Measurements from ENCODE around the gene STK10. TPM values are rescaled to one million over a fixed set of nuclear protein-coding genes. Genes with fewer than 3 reads are reported as not detected.

STK10 gene
- total and polyA plus RNA-seq, 11 donors: 5.5 to 52.9 (median 10.2) TPM

- ATAC-seq (no peak), DNase-seq (no peak)
- Histone ChIP-seq H3K4me3 (no peak overlapping the region), H3K9me3 (peaks cover 0 to 5% (median 0%) of the 10 kb centered on the region in 12 donors), H3K36me3 (peaks cover 0 to 40% (median 10%) of the 10 kb centered on the region in 9 donors), H3K27me3 (no peaks in the 10 kb centered on the region), H3K27ac (no peak overlapping the region), H3K4me1 (peaks cover 0 to 9% (median 3%) of the 10 kb centered on the region in 12 donors)
- WGBS, 4 donors: 90 to 95% (median 94%) methylated on average over 13 of the region's 13 CpGs
- intact Hi-C loops (cut with DNase I): loop anchor here in 6 of 10 donors (5.0 to 10.0 kb wide), 3 partner anchors 130 to 627 kb away; partner anchors contain the start of gene FGF18 (in 3 of the 6)
- TF ChIP-seq POLR2A (IDR thresholded peaks at IDR 0.05): no peak
- TF ChIP-seq CTCF (IDR thresholded peaks at IDR 0.05): no peak
Observed at GRCh38 chr5:172042183-172042582, 145.8 kb downstream of the STK10 start.

GRCh38 chr5:172038167-172038566, 149.9 kb downstream of the STK10 start:
- Histone ChIP-seq H3K27me3 (no peaks in the 10 kb centered on the region), H3K9me3 (peaks cover 0 to 5% (median 0%) of the 10 kb centered on the region in 12 donors), H3K4me1 (peaks cover 0 to 7% (median 1%) of the 10 kb centered on the region in 12 donors), H3K27ac (no peak overlapping the region), H3K36me3 (peaks cover 0 to 1% (median 0%) of the 10 kb centered on the region in 9 donors), H3K4me3 (no peak overlapping the region)
- WGBS, 4 donors: 79 to 93% (median 91%) methylated on average over 3 of the region's 3 CpGs
- intact Hi-C loops (cut with DNase I): loop anchor here in 1 of 10 donors (2.0 kb wide), 1 partner anchor 125 kb away; no protein-coding TSS in a partner anchor
- TF ChIP-seq POLR2A (IDR thresholded peaks at IDR 0.05): no peak
- no peak for TF ChIP-seq CTCF (IDR thresholded peaks at IDR 0.05)
- DNase-seq (no peak), ATAC-seq (no peak)

GRCh38 chr5:172035049-172035448, 153.0 kb downstream of the STK10 start:
- ATAC-seq (no peak), DNase-seq (no peak)
- peaks cover 0 to 5% (median 0%) of the 10 kb centered on the region in 12 donors for H3K9me3 ChIP-seq
- H3K4me1 ChIP-seq: peaks cover 0 to 4% (median 1%) of the 10 kb centered on the region in 12 donors
- H3K27ac ChIP-seq: no peak overlapping the region
- TF ChIP-seq POLR2A (IDR thresholded peaks at IDR 0.05): no peak
- intact Hi-C loops (cut with DNase I): no loop called here
- H3K36me3 ChIP-seq: no peaks in the 10 kb centered on the region
- no peaks in the 10 kb centered on the region for H3K27me3 ChIP-seq
- WGBS, 4 donors: 68 to 80% (median 76%) methylated on average over 2 of the region's 2 CpGs
- no peak overlapping the region for H3K4me3 ChIP-seq

GRCh38 chr5:172031894-172032461, 156.0 kb downstream of the STK10 start:
- Histone ChIP-seq H3K4me3 (no peak overlapping the region), H3K9me3 (no peaks in the 10 kb centered on the region), H3K27me3 (no peaks in the 10 kb centered on the region), H3K36me3 (no peaks in the 10 kb centered on the region), H3K27ac (no peak overlapping the region), H3K4me1 (no peaks in the 10 kb centered on the region)
- WGBS, 4 donors: 96 to 99% (median 97%) methylated on average over 4 of the region's 4 CpGs
- no peak for TF ChIP-seq POLR2A (IDR thresholded peaks at IDR 0.05)
- no peak for TF ChIP-seq CTCF (IDR thresholded peaks at IDR 0.05)
- no peak for ATAC-seq
- intact Hi-C loops (cut with DNase I): no loop called here
- no peak for DNase-seq

- no peaks in the 10 kb centered on the region for H3K9me3 ChIP-seq
- no peak overlapping the region for H3K4me3 ChIP-seq
- no peaks in the 10 kb centered on the region for H3K4me1 ChIP-seq
- ATAC-seq: no peak
- TF ChIP-seq CTCF (IDR thresholded peaks at IDR 0.05) (no peak), POLR2A (IDR thresholded peaks at IDR 0.05) (no peak)
- intact Hi-C loops (cut with DNase I): no loop called here
- no peaks in the 10 kb centered on the region for H3K27me3 ChIP-seq
- no peak for DNase-seq
- H3K36me3 ChIP-seq: no peaks in the 10 kb centered on the region
- H3K27ac ChIP-seq: no peak overlapping the region
Observed at GRCh38 chr5:172029876-172030275, 158.1 kb downstream of the STK10 start.
